ENCODE results near the gene TMSB10.

TMSB10 gene

DNA sequence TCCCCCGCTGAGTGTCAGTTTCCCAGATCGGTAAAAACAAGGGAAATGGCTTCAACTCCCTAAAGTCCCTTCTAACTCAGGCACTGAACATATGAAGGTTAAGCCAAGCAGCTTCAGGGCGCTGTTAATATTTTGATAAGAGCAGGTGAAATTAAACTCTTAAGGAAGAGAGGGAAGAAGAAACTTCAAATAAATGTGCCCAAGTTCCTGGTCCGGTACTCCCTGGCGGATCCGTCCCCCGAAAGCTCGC is 25.1 kb upstream of the TMSB10 start:
- DNase-seq (ENCODE audit: low read depth in 2 of 2), result no peak

DNA sequence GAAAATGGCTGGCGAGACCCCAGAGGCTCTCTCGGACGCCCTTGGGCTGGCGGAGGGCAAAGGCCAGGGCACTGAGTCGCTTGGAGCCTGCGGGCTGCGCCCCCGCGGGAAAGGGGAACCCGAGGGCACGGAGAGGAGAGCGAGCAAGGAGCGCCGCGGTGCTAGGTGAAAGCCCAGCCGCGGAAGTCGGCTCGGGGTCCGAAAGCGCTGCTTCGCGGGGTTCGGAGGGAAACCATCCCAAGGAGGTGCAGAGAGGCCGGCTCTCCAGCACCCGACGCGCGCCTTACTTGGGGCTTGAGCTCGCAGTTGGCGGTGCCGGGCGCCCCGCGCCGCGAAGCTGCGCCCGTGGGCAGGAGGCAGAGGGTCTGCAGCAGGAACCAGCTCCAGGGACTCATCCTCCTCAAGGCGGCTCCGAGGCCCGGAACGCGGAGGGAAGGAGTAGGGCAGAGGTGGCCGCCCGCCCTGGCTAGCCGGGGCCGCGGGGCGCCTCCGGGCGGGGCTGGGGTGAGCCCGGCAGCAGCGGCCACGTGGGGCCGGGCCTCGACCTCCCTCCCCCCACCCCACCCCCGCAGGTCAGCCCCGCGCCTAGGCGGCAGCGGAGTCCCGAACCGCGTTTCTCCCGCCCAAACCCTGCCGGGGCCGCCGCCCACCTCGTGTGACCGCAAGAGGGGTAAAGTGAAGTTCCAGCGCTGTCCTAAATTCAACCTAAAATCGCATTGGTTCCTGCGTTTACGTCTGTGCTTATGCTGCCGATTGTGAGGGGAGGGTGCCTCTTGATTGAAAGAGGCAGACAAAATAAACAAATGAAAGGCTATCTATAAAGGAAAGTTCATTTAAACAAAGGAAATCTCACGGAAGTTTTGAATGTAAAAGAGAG is 24.6 kb upstream of the TMSB10 start, which contains the start of gene TRABD2A:
Gene TRABD2A, minus strand, starts transcription at position 440 of the 877 bp plus-strand sequence. Its CDS starts 45 bp downstream, at position 395.
- peak in 1 of 2 experiments; percentile 60 for DNase-seq (ENCODE audit: low read depth in 2 of 2)

DNA sequence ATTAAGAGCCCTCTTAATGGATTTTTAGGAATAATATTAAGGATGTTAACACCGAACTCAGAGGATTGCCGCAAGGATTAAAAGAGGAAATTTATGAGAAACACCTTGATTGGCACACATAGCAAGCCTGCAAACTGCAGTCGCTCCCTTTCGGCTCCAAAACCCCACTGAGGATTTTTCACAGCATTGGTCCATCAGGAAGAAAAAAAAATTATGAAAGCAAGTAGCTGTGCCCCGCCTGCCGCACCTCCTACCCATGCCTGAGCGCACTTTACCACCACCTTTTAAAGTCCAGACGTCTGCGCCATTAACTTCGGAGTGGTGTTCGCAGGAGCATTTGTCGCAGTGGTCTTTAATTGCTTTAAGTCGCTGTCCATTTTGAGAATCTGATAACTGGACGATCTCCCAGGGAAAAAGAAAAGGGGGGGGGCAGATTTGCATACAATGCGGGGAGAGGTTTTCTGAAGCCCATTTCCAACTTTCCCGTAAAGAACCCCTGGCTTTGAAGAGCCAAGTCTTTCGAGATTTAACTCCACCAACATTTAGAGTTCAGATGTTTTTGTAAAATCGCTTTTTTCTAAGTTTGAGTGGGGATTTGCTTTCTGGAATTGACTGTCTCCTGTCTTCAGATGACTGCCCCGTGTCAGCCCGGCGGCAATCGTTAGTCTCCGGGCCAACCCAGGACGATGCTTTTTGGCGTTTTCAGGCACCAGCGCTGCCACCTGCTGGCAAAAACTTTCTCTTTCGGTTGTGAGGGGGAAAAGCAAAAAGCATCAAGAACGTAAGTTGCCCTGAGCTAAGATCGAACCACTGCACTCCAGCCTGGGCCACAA is 23.7 kb upstream of the TMSB10 start:
- peak; percentile 72 to 83 for DNase-seq (ENCODE audit: low read depth in 2 of 2)

DNA sequence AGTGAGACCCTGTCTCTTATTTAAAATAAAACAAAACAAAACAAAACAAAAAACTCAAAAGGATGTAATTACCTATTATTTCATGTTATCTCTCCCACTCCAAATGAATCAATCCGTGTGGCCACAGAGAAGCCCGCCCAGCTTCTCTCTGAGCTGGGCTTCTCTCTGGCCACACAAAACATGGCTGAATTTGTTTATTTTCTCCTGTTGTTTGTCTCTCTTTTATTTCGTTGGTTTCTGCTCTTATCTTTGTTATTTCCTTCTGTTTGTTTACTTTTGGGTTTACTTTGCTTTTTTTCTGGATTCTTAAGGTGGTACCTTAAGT is 23.1 kb upstream of the TMSB10 start:
- no peak for DNase-seq (ENCODE audit: low read depth in 2 of 2)

DNA sequence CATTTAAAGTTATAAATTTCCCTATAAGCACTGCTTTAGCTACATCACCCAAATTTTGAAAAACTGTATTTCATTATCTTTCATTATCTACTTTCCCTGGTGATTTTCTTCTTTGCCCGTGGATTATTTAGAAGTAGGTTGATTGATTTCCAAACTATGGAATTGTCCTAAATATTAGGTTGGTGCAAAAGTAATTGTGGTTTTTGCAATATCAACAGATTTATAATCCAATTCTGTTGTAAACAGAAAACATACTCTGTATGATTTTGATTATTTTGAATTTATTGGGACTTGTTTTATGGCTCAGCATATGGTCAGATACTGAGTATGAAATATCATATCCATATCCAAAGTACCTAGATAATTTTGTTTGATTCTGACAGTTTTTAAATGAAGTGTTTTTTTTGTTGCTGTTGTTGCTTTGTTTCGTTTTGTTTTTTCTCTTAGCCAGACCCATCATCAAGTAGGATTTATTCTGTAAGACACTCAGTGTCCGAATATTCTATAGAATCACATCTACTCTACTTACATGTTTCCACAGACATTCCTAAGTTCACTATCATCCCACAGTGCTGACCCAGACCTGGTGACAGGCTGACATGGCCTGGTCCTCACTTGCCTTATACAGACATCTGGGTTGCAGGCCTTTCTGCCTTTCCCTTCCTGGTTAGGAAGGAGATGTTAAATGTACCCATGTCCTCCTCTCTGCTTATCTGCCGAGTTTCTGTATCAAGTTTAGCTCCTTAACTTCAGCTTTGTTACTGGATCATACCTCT is 22.5 kb upstream of the TMSB10 start:
- DNase-seq (ENCODE audit: low read depth in 2 of 2), result no peak

DNA sequence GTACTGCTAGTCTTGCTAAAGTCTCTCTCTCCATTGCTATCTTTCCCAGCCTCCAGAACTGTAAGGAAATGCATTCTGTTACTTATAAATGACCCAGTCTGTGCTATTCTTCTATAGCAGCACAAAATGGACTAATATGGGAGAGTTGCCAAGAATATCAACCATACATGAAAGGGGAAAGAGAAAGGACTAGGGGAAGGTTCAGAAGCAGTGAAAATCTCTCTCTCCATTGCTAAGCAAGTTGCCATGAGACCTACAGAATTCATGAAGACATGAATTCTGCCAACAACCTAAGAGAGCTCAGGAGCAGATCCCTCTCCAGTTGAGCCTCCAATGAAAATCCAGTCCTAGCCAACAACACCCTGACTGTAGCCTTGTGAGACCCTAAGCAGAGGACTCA is 21.0 kb upstream of the TMSB10 start:
- no peak for DNase-seq (ENCODE audit: low read depth in 2 of 2)

DNA sequence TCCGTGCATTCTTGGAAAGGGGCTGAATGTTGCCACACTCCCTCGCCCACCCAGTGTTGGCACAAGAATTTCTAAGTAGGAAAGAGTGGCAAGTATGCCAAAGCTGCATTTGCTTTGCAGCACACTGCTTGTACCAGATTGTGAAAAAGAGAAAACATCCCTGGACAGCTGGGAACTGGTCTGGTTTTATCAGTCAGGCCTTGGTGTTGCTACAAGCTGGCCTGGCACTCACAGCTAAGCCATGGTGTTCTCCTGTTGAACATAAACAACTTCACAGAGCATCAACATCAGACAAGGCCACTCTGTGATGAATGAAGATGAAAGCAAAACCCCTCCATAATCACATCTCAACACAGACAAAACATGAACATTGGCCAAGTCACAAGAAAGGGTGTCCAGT is 20.3 kb upstream of the TMSB10 start:
- no peak for DNase-seq (ENCODE audit: low read depth in 2 of 2)

DNA sequence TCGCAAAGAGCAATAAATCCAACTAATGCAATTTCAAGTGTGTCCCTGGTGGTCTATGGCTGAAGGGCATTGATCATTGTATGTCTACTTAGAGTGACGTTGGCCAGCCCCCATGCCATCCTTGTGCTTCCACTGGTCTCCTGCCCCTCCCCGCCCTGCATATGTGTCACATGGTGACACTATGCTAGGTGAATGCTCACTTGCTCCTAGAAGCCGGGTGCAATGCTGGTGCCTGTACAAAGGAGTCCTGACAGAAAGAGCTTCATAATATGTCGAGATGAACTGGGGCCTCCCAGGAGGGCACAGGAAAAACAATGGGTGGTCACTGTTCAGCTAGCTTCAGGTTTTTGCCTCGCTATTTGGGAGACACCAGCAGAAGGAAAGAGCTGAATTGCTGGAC is 18.7 kb upstream of the TMSB10 start:
- DNase-seq (ENCODE audit: low read depth in 2 of 2), result no peak

DNA sequence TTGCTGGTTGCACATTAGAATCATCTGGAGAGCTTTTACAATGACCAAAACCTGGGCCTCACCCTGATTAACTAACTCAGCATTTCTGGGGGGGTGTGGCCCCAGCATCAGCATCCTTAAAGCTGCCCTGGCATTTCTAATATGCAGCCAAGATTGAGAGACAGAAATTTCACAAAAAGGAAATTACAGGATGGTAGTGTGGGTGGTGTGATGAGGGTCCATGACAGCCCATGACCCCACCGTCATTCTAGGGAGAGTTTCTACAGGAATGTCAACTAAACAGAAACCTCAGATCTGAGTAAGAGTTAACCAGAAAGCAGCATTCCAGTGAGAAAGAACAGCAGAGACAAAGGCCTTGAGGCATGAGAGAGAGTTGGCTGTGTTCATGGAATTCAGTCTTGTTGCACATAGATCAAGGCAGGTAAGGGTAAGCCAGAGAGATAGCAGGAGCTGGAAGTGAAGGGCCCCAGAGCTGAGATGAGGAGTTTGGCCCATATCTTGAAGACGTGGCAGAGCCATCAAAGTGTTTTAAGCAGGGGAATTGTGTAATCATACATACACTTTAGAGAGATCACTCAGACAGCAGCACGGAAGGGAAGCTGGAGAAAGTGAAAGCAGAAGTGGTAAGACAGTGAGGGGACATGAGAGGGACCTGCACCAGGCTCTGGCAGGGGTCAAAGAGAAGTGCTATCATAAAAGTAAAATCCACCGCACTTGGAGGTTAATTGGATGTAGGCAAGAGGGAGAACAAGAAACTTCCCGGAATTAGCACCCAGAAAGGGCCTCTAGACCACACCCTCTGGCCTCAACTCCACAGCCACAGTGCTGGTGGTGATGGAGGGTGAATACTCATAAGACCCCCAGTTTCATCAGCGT is 16.8 kb upstream of the TMSB10 start:
- DNase-seq (ENCODE audit: low read depth in 2 of 2), result peak in 1 of 2 experiments; percentile 30

DNA sequence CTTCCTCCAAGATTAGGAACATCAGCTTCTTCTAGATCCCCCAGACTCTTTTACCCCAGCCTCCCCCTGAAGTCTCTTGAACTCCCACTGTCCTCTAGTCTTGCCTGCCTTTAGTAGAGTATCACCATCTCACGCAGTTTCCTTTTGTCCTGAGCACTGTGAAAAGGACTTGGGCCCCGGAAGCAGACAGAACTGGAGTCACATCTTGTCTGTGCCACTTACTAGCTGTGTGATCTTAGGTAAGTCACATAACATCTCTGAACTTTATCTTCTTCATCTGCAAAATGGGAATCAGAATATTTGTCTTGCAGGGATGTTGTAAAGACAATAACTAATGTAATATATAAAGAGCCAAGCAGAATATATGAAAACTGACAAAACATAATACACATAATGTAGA is 16.1 kb upstream of the TMSB10 start:
- no peak for DNase-seq (ENCODE audit: low read depth in 2 of 2)

DNA sequence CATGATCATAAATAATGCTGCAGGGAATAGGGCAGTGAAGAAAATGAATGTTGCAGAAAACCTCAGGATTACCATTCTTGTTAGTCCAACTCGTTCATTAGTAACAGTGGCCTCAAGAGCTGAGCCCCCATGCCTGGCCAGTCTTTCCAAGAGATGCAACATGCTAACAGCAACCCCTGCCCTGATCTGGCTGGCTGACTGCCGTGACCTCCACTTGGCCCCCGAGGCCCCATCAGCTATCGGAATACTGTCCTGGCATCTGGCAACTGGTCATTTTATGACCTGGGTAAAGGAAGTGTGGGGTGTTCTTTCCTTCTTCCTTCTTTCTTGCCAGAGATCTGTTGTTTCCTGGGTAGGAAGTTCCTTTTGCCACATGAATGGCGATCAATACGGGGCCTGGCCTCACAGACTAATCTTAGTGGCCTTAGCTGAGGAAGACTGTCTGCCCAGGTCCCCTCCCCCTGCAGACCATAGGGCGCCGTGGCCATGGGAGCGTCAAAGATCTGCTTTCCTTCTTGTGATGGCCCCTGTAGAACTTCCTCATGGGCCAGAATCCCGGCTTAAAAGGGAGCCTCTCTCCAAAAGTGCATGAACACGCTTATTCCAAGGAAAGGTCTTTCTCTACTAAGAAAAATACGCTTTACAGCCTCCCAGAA is 14.0 kb upstream of the TMSB10 start:
- no peak for DNase-seq (ENCODE audit: low read depth in 2 of 2)

DNA sequence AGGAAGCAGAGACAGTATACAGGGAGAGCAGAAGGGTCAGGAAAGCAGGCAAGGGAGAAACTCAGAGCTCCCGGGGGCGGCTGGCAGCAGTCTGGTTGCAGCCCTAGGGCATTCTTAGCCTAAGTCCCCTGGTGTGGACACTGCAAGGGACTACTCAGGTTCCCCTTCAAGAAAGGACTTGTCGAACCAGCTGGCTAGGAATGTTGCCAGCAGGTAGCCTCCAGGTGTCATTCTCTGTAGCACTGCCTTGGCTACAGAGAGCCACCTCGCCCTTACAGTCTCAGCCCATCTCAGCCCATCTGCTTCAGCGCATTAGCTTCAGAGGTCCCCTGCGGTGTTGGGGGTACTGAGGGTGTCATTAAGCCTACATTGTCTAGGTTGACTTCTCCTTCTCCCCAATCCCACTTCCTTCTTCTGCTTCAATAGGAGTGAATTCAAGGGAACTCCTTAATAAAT is 11.3 kb upstream of the TMSB10 start:
- no peak for DNase-seq (ENCODE audit: low read depth in 2 of 2)

DNA sequence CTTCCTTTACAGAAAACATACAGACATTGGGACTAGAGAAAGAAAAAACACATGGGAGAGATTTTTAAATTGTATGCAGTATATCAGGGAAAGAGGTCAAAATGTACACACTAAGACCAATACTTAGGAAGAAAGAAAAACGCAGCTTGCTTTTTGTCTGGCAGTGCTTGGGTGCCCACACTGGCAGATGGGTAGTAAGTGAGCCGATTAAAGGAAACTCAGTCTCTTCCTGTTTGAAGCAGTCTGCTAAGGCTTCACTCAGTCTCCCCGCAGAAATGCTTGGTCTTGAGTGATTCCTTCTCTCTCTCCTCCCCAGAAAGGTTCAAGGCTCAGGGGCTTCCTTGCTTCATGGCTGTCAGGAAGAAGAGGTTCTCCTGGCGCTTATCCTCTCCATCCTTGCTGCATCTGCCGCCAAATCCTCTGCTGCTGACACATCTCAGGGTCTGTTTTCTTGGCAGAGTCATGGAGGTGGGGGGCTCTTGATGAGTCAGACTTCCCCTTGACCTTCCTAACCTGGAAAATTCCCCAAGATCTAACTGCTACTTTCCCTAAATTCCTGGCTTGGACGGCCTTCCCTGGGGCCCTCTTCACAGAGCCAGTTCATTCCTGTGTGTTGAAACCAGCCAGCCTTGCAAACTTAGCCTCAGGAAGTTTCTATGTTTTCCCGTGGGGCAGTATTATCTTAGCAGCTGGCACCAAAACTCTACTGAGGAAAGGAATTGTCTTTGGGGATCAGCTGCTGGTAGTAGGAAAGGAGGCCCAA is 10.5 kb upstream of the TMSB10 start:
- DNase-seq (ENCODE audit: low read depth in 2 of 2), result no peak

DNA sequence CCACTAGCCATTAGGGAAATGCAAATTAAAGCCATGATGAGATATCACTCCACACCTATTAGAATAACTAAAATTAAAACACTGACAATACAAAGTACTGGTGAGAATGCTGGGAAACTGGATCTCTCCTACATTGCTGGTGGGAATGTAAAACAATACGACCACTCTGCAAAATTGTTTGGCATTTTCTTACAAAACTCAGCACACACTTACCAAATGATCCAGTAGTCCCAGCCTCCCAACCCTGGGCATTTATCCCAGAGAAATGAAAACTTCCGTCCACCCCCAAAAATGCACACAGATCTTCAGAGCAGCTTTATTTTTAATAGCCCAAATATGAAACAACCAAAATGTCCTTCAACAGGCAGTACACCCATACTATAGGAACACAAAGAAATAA is 8.9 kb upstream of the TMSB10 start:
- DNase-seq (ENCODE audit: low read depth in 2 of 2), result no peak

DNA sequence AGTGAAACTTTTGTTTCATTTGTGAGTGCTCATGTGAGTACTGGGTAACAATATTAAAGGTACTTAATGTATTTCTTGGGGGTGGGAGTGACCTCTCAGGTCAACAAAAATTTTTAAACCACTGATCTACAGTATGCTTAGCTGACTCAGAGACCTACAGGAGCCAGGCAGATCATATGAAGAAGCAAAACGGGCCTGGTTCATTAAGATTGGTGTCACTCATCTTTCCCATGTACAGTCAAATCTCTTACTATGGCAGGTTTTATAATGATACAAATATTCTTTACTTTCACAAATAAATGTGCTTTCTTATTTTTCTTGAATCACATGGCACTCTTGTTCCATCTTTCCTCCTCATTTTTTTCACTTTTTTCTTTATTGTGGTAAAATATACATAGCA is 7.7 kb upstream of the TMSB10 start:
- no peak for DNase-seq (ENCODE audit: low read depth in 2 of 2)

DNA sequence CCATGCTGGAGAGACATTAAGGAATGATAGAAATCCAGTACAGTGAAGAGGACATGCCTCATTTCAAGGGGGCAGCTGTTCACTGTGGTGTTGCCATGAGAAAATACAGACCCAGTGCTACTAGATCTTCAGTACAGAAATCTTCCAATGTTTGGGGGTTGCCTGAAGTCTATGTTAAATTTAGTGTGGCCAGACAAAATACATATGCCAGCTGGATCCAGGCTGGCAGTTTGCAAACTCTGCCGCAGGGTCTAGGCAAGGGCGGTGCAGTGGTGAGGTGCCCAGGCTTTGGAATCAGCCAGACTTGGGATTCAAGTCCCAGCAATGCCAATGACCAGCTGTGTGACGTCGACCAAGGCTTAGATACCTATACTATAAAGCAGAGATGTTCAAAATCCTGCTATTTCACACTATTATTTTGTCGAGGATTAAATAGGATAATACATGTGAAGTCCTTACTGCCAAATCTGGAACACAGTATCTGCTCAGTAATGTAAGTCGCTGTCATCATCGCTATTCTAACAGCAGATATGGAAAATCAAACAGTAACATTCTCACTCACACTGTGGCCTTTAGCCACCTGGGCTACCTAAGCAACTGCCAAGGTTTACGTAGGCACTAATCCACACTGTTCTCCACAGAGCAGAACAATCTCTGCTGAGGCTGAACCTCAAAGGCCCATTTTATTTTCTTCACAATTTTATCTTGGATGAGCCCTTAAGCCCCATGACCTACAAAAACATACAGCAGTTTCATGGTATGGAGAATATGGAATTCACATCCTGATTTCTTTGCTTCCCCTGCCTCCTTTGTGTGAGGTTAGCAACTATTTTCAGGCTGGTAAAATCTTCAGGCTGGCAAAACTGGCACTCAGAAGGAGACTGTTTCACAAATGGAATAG is 5.9 kb upstream of the TMSB10 start:
- DNase-seq (ENCODE audit: low read depth in 2 of 2), result no peak

DNA sequence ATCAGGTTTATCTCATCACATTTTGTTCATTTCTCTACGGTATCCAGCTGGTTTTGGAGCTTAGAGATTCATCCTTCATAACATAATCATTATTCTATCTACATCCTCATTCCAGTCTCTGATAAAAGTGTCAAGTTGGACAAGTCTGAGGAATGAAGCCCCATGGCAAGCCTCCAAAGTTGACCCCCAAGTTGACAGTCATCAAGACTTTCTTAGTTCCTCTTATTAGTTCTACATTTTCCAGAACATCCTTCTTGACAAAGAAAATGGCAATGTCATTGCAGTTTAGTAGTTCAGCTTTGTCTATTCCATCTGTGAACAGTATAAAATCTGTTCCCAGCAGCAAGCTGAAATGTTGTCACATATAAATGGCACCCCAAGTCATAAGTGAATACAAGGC is 4.5 kb upstream of the TMSB10 start:
- DNase-seq (ENCODE audit: low read depth in 2 of 2), result no peak

DNA sequence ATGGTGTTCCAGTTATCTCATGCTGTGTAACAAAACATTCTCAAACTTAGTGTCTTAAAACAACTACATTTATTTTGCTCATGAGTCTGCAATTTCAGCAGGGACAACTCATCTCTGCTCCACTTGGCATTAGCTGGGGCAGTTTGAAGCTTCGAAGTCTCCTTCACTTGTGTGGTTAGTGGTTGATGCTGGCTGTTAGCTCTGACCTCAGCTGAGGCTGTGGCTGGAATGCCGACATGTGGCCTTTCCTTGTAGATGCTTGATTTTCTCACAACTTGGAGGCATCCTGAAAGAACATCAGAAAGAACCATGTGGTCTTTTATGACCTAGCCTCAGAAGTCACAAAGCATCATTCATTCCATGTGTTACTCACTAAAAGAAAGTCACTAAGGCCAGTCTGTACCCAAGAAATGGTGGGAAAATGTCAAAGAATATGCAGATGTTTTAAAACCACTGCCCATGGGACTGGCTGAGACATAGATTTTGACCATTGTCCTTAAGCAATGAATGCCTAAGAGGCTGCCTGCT is 3.8 kb upstream of the TMSB10 start:
- DNase-seq (ENCODE audit: low read depth in 2 of 2), result no peak

DNA sequence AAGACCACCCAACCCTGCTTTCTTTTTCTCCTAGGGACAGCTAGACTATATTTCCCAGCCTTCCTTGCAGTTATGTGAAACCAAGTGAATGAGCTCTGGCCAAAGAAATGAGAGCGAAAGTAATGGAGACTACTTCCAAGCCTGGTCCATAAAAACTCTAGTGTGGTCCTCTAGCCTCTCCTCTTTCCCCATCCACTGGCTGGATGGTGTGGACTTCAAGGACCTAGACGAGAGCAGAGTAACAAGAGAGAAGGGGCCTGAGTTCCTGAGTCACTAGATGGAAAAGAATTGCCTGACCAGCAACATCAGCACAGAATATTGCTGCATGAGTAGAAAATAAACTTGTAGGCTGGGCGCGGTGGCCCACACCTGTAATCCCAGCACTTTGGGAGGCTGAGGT is 2.9 kb upstream of the TMSB10 start:
- DNase-seq (ENCODE audit: low read depth in 2 of 2), result no peak

All from stimulated activated CD4-positive, alpha-beta T cell treated with anti-CD3 and anti-CD28 coated beads, Interleukin-12 subunit alpha, Interleukin-12 subunit beta, amount 100 ng/mL, for 24 hours (primary cell).